HepG2 (cell line): ENCODE results near the gene ANKRD13D. TPM values are rescaled to one million over a fixed set of nuclear protein-coding genes. Genes with fewer than 3 reads are reported as not detected.
A peak's percentile ranks its signal among the peaks of the same experiment; 100 is the strongest.

ENCODE experiments used
- ATAC-seq: fragments of 200-7000 bp; cut with Tn5 transposase; 3 replicates; pipeline ENCODE4 v1.9.1; 2020; ENCODE audit warnings: mild to moderate bottlenecking, moderate library complexity
- BruUV-seq: library from RNA; stranded (reverse); fragments of 400-500 nt; replicated peaks from 2 replicates; lab custom pipeline; 2021; lab: Mats Ljungman, UMichigan
- CTCF ChIA-PET: fragments of 300-600 bp; formaldehyde crosslinking; extraction: SDS; loops from one replicate; lab custom pipeline; 2021; ENCODE audit warnings: low total read pairs, inconsistent platforms, low intra/inter-chr PET ratio; lab: Yijun Ruan, JAX
- POLR2A ChIA-PET: fragments of 350-600 bp; sonication (Branson Sonifier 250); formaldehyde crosslinking; loops from one replicate; lab custom pipeline; 2020; ENCODE audit warnings: antibody characterized with exemption, inconsistent platforms; lab: Yijun Ruan, JAX
- DNase-seq: peaks from one replicate; pipeline ENCODE4 v3.0.0-alpha.2; 2015; ENCODE audit warnings: low spot score
- FAIRE-seq: peaks from 3 replicates; lab custom pipeline; 2011; peaks lifted over from hg19 to GRCh38; lab: Jason Lieb, UNC
- H2AFZ ChIP-seq: one replicate; pipeline ENCODE4 v1.6.1; 2011; ENCODE audit warnings: low read length, inconsistent platforms
- H3K27ac ChIP-seq: fragments of 300-600 bp; 3 replicates; pipeline ENCODE4 v1.8.0; 2011; ENCODE audit warnings: mixed run types, mild to moderate bottlenecking, mixed read lengths, low read length, inconsistent platforms; ENCODE audit not compliant: insufficient read depth; ENCODE audit errors: extremely low read length
- H3K27me3 ChIP-seq, 2 experiments: fragments of 200-600 bp in 1 of 2; 2 replicates in 1 of 2; 3 replicates in 1 of 2; pipeline versions ENCODE4 v1.6.0 to v1.8.0; 2011; ENCODE audit warnings: low read length in 2 of 2, mild to moderate bottlenecking in 2 of 2, moderate library complexity in 2 of 2, inconsistent platforms in 1 of 2; ENCODE audit not compliant: insufficient read depth in 2 of 2, control insufficient read depth in 1 of 2
- H3K36me3 ChIP-seq, 2 experiments: fragments of 200-600 bp in 1 of 2; replicated peaks in 1 of 2; 2 replicates in 1 of 2; 3 replicates in 1 of 2; pipeline versions ENCODE4 v1.5.1 to v1.8.0; 2011; ENCODE audit warnings: low read length in 2 of 2, inconsistent platforms in 1 of 2; ENCODE audit not compliant: insufficient read depth in 2 of 2, control insufficient read depth in 1 of 2
- H3K4me1 ChIP-seq: 2 replicates; pipeline ENCODE4 v1.5.1; 2012; ENCODE audit warnings: low read length, inconsistent platforms; ENCODE audit not compliant: insufficient read depth
- H3K4me2 ChIP-seq: 2 replicates; pipeline ENCODE4 v1.6.0; 2011; ENCODE audit warnings: low read depth, low read length, inconsistent platforms
- H3K4me3 ChIP-seq, 3 experiments: fragments of 200-600 bp in 1 of 3; sonication (generic), shearing (Covaris generic) in 1 of 3; replicated peaks in 1 of 3; 2 replicates each; pipeline ENCODE4 v1.5.1; 2011 to 2016; ENCODE audit warnings: low read length in 3 of 3, inconsistent platforms in 2 of 3, low read depth in 2 of 3, mild to moderate bottlenecking in 2 of 3, control low read depth in 1 of 3, mixed read lengths in 1 of 3; ENCODE audit not compliant: insufficient read depth in 1 of 3
- H3K79me2 ChIP-seq: one replicate; pipeline ENCODE4 v1.6.1; 2011; ENCODE audit warnings: low read length, inconsistent platforms; ENCODE audit not compliant: insufficient read depth
- H3K9ac ChIP-seq: 2 replicates; pipeline ENCODE4 v1.6.0; 2011; ENCODE audit warnings: mild to moderate bottlenecking, low read depth, low read length, inconsistent platforms; ENCODE audit not compliant: insufficient read depth
- H3K9me3 ChIP-seq: 2 replicates; pipeline ENCODE4 v1.5.1; 2012; ENCODE audit warnings: mild to moderate bottlenecking, low read length
- H4K20me1 ChIP-seq: 2 replicates; pipeline ENCODE4 v1.6.0; 2011; ENCODE audit warnings: inconsistent platforms, mild to moderate bottlenecking, low read length, moderate library complexity; ENCODE audit not compliant: insufficient read depth
- ASH2L ChIP-seq: fragments of 300-600, 200-600 bp; sonication (generic); IDR thresholded peaks from 2 replicates; pipeline ENCODE4 v1.7.0; 2017; ENCODE audit warnings: low read depth, mild to moderate bottlenecking, moderate library complexity, mixed read lengths, low read length; ENCODE audit not compliant: insufficient read length
- ATRX ChIP-seq: sonication (generic); formaldehyde crosslinking; IDR thresholded peaks from 2 replicates; pipeline ENCODE4 v1.4.0; 2020; ENCODE audit warnings: missing genetic modification reagents, borderline replicate concordance
- GTF3A ChIP-seq: sonication (generic); formaldehyde crosslinking; conservative IDR thresholded peaks from 2 replicates; pipeline ENCODE4 v1.4.0; 2020; ENCODE audit warnings: mild to moderate bottlenecking, missing genetic modification reagents
- HNRNPUL1 ChIP-seq: fragments of 200-400 bp; formaldehyde crosslinking; IDR thresholded peaks from 2 replicates; pipeline ENCODE4 v1.6.1; 2017; ENCODE audit warnings: low read depth, mild to moderate bottlenecking, low read length, moderate library complexity
- KAT7 ChIP-seq: IDR thresholded peaks from 2 replicates; pipeline ENCODE4 v1.6.1; 2018; ENCODE audit warnings: borderline replicate concordance, missing compliant biosample characterization
- PAX8 ChIP-seq: sonication (generic); formaldehyde crosslinking; IDR thresholded peaks from 2 replicates; pipeline ENCODE4 v1.8.0; 2022; ENCODE audit warnings: mild to moderate bottlenecking, missing genetic modification reagents, borderline replicate concordance
- TBL1XR1 ChIP-seq: fragments of 150-350 bp; IDR thresholded peaks from 2 replicates; pipeline ENCODE4 v1.6.1; 2014; ENCODE audit warnings: borderline replicate concordance, low read length; ENCODE audit not compliant: partially characterized antibody
- TRIM24 ChIP-seq: sonication (generic); formaldehyde crosslinking; IDR thresholded peaks from 2 replicates; pipeline ENCODE4 v1.8.0; 2022; ENCODE audit warnings: mild to moderate bottlenecking, missing genetic modification reagents
- ZNF709 ChIP-seq: sonication (generic); formaldehyde crosslinking; IDR thresholded peaks from 2 replicates; pipeline ENCODE4 v1.5.0; 2020; ENCODE audit warnings: mild to moderate bottlenecking, missing genetic modification reagents
- ZNF766 ChIP-seq: sonication (generic); formaldehyde crosslinking; IDR thresholded peaks from 2 replicates; pipeline ENCODE4 v1.5.0; 2020; ENCODE audit warnings: missing genetic modification reagents, borderline replicate concordance
- WGBS: methylation state at CpG from one replicate; pipeline ENCODE4 v1.1.6; 2017; ENCODE audit warnings: low lambda C conversion rate; 5-methylcytosine and 5-hydroxymethylcytosine counted together
- in situ Hi-C: cut with HindIII; loops from 2 replicates; pipeline ENCODE4 v1.10.0; 2017; ENCODE audit warnings: low pct_unique_long_range_greater_than_20kb; ENCODE audit not compliant: extremely low pct_ligation_motif_present
- intact Hi-C: fragments of 100-400 bp; cut with micrococcal nuclease; formaldehyde crosslinking; loops from one replicate; pipeline ENCODE4 v1.10.0; 2022; ENCODE audit not compliant: unreplicated experiment
- polyA plus RNA-seq, 8 experiments: library from polyadenylated mRNA; depleted of rRNA in 3 of 8; stranded (reverse) in 7 of 8; unstranded in 1 of 8; fragments of >200 nt; fragmentation: Illumina TruSeq in 4 of 8; extraction: Trizol in 4 of 8; gene quantifications; 2 replicates each; pipeline versions ENCODE4 v1.2.1 to v1.2.3, GENCODE V29; 2011 to 2016; ENCODE audit warnings: low read depth in 4 of 8, missing spikeins in 1 of 8, mixed read lengths in 1 of 8; ENCODE audit not compliant: insufficient read depth in 1 of 8
- total RNA-seq, 5 experiments: library from RNA; depleted of rRNA; stranded (reverse); fragments of >200 nt; fragmentation: Illumina TruSeq; extraction: Trizol; gene quantifications; 2 replicates each; pipeline ENCODE4 v1.2.3, GENCODE V29; 2016; ENCODE audit warnings: low read depth in 1 of 5
- TF ChIP-seq, protein P1 (sequence below): IDR thresholded peaks from 2 replicates; pipeline ENCODE4 v1.6.1; 2016; ENCODE audit warnings: low read depth
- TF ChIP-seq, protein P2 (sequence below): sonication (generic); formaldehyde crosslinking; IDR thresholded peaks from 2 replicates; pipeline ENCODE4 v1.8.1; 2023; ENCODE audit warnings: missing genetic modification reagents, inconsistent platforms, borderline replicate concordance
- TF ChIP-seq, protein P3 (sequence below): fragments of 450-650 bp; IDR thresholded peaks from 2 replicates; pipeline ENCODE4 v1.6.1; 2017
- TF ChIP-seq, protein P4 (sequence below): sonication (generic); formaldehyde crosslinking; IDR thresholded peaks from 2 replicates; pipeline ENCODE4 v1.8.0; 2022; ENCODE audit warnings: missing genetic modification reagents, mild to moderate bottlenecking, inconsistent platforms, borderline replicate concordance
- TF ChIP-seq, protein P5 (sequence below): sonication (generic); formaldehyde crosslinking; IDR thresholded peaks from 2 replicates; pipeline ENCODE4 v1.5.0; 2020; ENCODE audit warnings: missing genetic modification reagents

ANKRD13D gene
- total and polyA plus RNA-seq, 2 of the 13 experiments (the other 11 are each of a cell fraction or from before 2014, with no cell fraction given), result 18.6 to 27.3 TPM

DNA sequence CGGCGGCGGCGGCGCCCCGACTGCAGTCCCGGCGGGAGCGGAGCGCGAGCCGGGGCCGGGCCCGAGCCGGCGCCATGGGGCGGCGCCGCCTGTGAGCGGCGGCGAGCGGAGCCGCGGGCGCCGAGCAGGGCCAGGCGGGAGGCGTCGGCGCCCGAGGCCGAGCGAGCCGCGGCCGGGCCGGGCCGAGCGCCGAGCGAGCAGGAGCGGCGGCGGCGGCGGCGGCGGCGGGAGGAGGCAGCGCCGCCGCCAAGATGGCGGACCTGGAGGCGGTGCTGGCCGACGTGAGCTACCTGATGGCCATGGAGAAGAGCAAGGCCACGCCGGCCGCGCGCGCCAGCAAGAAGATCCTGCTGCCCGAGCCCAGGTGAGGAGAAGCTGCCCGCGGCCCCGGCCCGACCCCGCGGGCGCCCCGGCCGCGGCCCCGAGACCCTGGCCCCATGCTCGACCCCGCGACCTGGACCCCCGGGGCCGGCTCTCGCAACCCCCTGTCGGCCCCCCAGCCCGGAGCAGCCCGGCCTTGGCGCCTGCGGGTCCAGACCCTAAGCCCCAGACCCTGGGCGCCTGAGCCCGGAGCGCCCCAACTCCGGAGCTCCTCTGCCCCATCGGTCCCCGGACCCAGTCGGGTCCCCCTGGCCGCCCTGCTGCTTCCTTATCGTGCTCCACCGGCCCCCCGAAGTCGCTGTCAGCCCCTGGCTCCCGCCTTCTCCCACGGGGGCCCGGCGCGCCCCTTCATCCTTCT, 22.5 kb upstream of the ANKRD13D start, which contains the start of gene GRK2:
GRK2 (plus strand) TSS at position 25 of the 739 bp plus-strand sequence; CDS start at position 252, 227 bp downstream.
- Histone ChIP-seq H3K36me3 (peaks cover 1 to 37% of the 10 kb centered on the region in 2 experiments), H3K27ac (peak within 1 kb of the TSS; percentile 77), H2AFZ (peak within 1 kb of the TSS; percentile 46), H3K27me3 (no peaks in the 10 kb centered on the region), H3K4me2 (peak within 1 kb of the TSS; percentile 94), H4K20me1 (peaks cover 18% of the 10 kb centered on the region), H3K79me2 (peaks cover 47% of the 10 kb centered on the region), H3K9ac (peak within 1 kb of the TSS; percentile 83), H3K4me1 (peaks cover 65% of the 10 kb centered on the region), H3K9me3 (no peaks in the 10 kb centered on the region), H3K4me3 (peak within 1 kb of the TSS; percentile 93 to 98 (median 93))
- DNase-seq (no peak), ATAC-seq (peak; percentile 1; the same call in 1 of the 3 replicates), FAIRE-seq (no peak)
- BruUV-seq, result no TSS peak
- in situ Hi-C loops (no loop called here), intact Hi-C loops (loop anchor here (1.0 kb wide), 1 partner anchor 23 kb away; the partner anchor contains the start of gene ANKRD13D)
- POLR2A ChIA-PET, result interaction anchor here (1.0 to 4.5 kb wide), 3 partner anchors 9 to 51 kb away, joined by 3 to 19 read pairs (median 5); partner anchors contain the start of gene ANKRD13D
- WGBS, result 6% methylated on average over 3 of the region's 103 CpGs
- CTCF ChIA-PET, result interaction anchor here (1.6 to 2.4 kb wide), 2 partner anchors 22 to 51 kb away, joined by 5 to 25 read pairs; partner anchors contain the start of gene ANKRD13D
- TF ChIP-seq TBL1XR1 (no peak), ASH2L (no peak), ZNF766 (peak; percentile 27; the same call in 1 of the 2 replicates), KAT7 (CRISPR knock-in tag) (0 out of 2 replicates have a peak, but pooled peaks have one; percentile 32), PAX8 (0 out of 2 replicates have a peak, but pooled peaks have one; percentile 8), ATRX (no peak), GTF3A (CRISPR knock-in tag) (no peak), HNRNPUL1 (no peak), ZNF709 (CRISPR knock-in tag) (no peak), TRIM24 (CRISPR knock-in tag) (no peak)
- TF ChIP-seq, protein P1, sequence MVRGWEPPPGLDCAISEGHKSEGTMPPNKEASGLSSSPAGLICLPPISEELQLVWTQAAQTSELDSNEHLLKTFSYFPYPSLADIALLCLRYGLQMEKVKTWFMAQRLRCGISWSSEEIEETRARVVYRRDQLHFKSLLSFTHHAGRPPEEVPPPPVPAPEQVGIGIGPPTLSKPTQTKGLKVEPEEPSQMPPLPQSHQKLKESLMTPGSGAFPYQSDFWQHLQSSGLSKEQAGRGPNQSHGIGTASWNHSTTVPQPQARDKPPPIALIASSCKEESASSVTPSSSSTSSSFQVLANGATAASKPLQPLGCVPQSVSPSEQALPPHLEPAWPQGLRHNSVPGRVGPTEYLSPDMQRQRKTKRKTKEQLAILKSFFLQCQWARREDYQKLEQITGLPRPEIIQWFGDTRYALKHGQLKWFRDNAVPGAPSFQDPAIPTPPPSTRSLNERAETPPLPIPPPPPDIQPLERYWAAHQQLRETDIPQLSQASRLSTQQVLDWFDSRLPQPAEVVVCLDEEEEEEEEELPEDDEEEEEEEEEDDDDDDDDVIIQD (CRISPR knock-in tag), result no peak
- TF ChIP-seq, protein P2, sequence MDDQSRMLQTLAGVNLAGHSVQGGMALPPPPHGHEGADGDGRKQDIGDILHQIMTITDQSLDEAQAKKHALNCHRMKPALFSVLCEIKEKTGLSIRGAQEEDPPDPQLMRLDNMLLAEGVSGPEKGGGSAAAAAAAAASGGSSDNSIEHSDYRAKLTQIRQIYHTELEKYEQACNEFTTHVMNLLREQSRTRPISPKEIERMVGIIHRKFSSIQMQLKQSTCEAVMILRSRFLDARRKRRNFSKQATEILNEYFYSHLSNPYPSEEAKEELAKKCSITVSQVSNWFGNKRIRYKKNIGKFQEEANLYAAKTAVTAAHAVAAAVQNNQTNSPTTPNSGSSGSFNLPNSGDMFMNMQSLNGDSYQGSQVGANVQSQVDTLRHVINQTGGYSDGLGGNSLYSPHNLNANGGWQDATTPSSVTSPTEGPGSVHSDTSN (CRISPR knock-in tag), result no peak
- TF ChIP-seq, protein P3, sequence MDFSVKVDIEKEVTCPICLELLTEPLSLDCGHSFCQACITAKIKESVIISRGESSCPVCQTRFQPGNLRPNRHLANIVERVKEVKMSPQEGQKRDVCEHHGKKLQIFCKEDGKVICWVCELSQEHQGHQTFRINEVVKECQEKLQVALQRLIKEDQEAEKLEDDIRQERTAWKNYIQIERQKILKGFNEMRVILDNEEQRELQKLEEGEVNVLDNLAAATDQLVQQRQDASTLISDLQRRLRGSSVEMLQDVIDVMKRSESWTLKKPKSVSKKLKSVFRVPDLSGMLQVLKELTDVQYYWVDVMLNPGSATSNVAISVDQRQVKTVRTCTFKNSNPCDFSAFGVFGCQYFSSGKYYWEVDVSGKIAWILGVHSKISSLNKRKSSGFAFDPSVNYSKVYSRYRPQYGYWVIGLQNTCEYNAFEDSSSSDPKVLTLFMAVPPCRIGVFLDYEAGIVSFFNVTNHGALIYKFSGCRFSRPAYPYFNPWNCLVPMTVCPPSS, result no peak
- TF ChIP-seq, protein P4, sequence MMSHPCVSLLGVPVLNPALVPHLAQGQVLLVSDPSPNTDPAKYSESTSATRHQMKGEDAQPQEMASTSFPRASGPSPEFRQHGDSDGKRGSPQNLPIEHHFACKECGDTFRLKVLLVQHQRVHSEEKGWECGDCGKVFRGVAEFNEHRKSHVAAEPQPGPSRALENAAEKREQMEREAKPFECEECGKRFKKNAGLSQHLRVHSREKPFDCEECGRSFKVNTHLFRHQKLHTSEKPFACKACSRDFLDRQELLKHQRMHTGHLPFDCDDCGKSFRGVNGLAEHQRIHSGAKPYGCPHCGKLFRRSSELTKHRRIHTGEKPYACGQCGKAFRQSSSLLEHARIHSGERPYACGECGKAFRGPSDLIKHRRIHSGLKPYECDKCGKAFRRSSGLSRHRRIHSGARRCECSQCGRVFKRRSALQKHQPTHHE (CRISPR knock-in tag), result no peak
- TF ChIP-seq, protein P5, sequence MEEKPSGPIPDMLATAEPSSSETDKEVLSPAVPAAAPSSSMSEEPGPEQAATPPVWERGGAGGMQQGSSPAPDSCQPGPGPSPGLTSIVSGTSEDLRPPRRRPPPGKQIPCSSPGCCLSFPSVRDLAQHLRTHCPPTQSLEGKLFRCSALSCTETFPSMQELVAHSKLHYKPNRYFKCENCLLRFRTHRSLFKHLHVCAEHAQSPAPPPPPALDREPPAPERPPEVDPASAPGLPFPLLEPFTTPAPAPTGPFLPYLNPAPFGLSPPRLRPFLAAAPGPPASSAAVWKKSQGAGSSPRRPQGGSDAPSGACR, result 0 out of 2 replicates have a peak, but pooled peaks have one; percentile 29
